GM12878 (cell line): ENCODE measurements around the gene MLN. TPM values are rescaled to one million over a fixed set of nuclear protein-coding genes. Genes with fewer than 3 reads are reported as not detected.

Experiments
- ATAC-seq: fragments of 200-7000 bp; cut with Tn5 transposase; 3 replicates; pipeline ENCODE4 v1.9.1; 2020; ENCODE audit warnings: mild to moderate bottlenecking, moderate library complexity
- BruUV-seq: library from RNA; stranded (reverse); fragments of 400-500 nt; replicated peaks from 2 replicates; lab custom pipeline; 2021; lab: Mats Ljungman, UMichigan
- CTCF ChIA-PET: fragments of 300-600 bp; sonication (Branson Sonifier 250); formaldehyde crosslinking; extraction: SDS; loops from one replicate; lab custom pipeline; 2021; ENCODE audit warnings: inconsistent platforms; lab: Yijun Ruan, JAX
- POLR2A ChIA-PET: fragments of 350-600 bp; formaldehyde crosslinking; extraction: SDS; loops from one replicate; lab custom pipeline; 2021; ENCODE audit warnings: inconsistent platforms; lab: Charles Lee
- RAD21 ChIA-PET: fragments of 300-600 bp; sonication (Branson Sonifier 250); formaldehyde crosslinking; loops from one replicate; lab custom pipeline; 2023; ENCODE audit warnings: antibody characterized with exemption; ENCODE audit not compliant: unreplicated experiment; lab: Charles Lee
- SMC1A ChIA-PET: fragments of 300-600 bp; sonication (Branson Sonifier 250); formaldehyde crosslinking; loops from one replicate; lab custom pipeline; 2023; ENCODE audit not compliant: unreplicated experiment, uncharacterized antibody; lab: Charles Lee
- DNase-seq: peaks from one replicate; pipeline ENCODE4 v3.0.0-alpha.2; 2011; ENCODE audit warnings: low read depth, low spot score
- FAIRE-seq: peaks from 3 replicates; lab custom pipeline; 2011; peaks lifted over from hg19 to GRCh38; lab: Jason Lieb, UNC
- H2AFZ ChIP-seq: 2 replicates; pipeline ENCODE4 v1.6.0; 2011; ENCODE audit warnings: low read depth, low read length, control low read depth; ENCODE audit not compliant: control insufficient read depth
- H3K27ac ChIP-seq: 2 replicates; pipeline ENCODE4 v1.5.1; 2011; ENCODE audit warnings: control low read depth; ENCODE audit not compliant: control insufficient read depth, insufficient read depth
- H3K27me3 ChIP-seq, 2 experiments: replicated peaks in 1 of 2; 2 replicates each; pipeline versions ENCODE4 v1.6.0 to v1.6.1; 2011; ENCODE audit warnings: low read length in 1 of 2; ENCODE audit not compliant: control insufficient read depth in 2 of 2, insufficient read depth in 2 of 2
- H3K36me3 ChIP-seq, 2 experiments: 2 replicates each; pipeline ENCODE4 v1.5.1; 2011; ENCODE audit warnings: low read length in 1 of 2; ENCODE audit not compliant: control insufficient read depth in 2 of 2, insufficient read depth in 2 of 2
- H3K4me1 ChIP-seq: 2 replicates; pipeline ENCODE4 v1.6.1; 2011; ENCODE audit warnings: mild to moderate bottlenecking, low read length, moderate library complexity, mixed read lengths; ENCODE audit not compliant: control insufficient read depth, insufficient read depth
- H3K4me2 ChIP-seq: 2 replicates; pipeline ENCODE4 v1.6.0; 2011; ENCODE audit warnings: control low read depth; ENCODE audit not compliant: control insufficient read depth, insufficient read depth
- H3K4me3 ChIP-seq: fragments of 200-600 bp; sonication (generic); 2 replicates; pipeline ENCODE4 v1.5.1; 2016
- H3K79me2 ChIP-seq: 2 replicates; pipeline ENCODE4 v1.6.0; 2011; ENCODE audit warnings: low read length; ENCODE audit not compliant: control insufficient read depth, insufficient read depth
- H3K9ac ChIP-seq: 2 replicates; pipeline ENCODE4 v1.8.0; 2011; ENCODE audit warnings: low read length, control low read depth, mixed read lengths; ENCODE audit not compliant: control insufficient read depth, insufficient read depth
- H3K9me3 ChIP-seq: replicated peaks from 3 replicates; pipeline ENCODE4 v1.5.1; 2011; ENCODE audit warnings: mild to moderate bottlenecking, low read length; ENCODE audit not compliant: control insufficient read depth, insufficient read depth
- H4K20me1 ChIP-seq: 2 replicates; pipeline ENCODE4 v1.6.0; 2011; ENCODE audit not compliant: control insufficient read depth, insufficient read depth
- DPF2 ChIP-seq: fragments of 450-650 bp; IDR thresholded peaks from 2 replicates; pipeline ENCODE4 v1.6.1; 2017; ENCODE audit warnings: mild to moderate bottlenecking
- FOXK2 ChIP-seq: fragments of 450-650 bp; IDR thresholded peaks from 2 replicates; pipeline ENCODE4 v1.6.1; 2017; ENCODE audit warnings: mild to moderate bottlenecking, moderate library complexity
- IRF4 ChIP-seq: IDR thresholded peaks from 2 replicates; pipeline ENCODE4 v1.6.1; 2011; ENCODE audit warnings: low read depth, low read length
- SIX5 ChIP-seq: IDR thresholded peaks from 2 replicates; pipeline ENCODE4 v1.6.1; 2011; ENCODE audit warnings: mild to moderate bottlenecking, low read depth, low read length, moderate library complexity; ENCODE audit not compliant: severe bottlenecking
- YBX1 ChIP-seq: fragments of 450-650 bp; IDR thresholded peaks from 2 replicates; pipeline ENCODE4 v1.6.1; 2016; ENCODE audit warnings: antibody characterized with exemption
- WGBS: methylation state at CpG from one replicate; pipeline ENCODE4 v1.1.6; 2016; ENCODE audit warnings: low lambda C conversion rate; ENCODE audit not compliant: insufficient replicate concordance, insufficient coverage; ENCODE audit errors: missing lambda C conversion rate; 5-methylcytosine and 5-hydroxymethylcytosine counted together
- in situ Hi-C: fragments of 300-500 bp; cut with MboI; formaldehyde crosslinking; loops from 9 replicates; pipeline ENCODE4 v1.14.3; 2018; ENCODE audit warnings: mixed read lengths
- intact Hi-C: fragments of 100-400 bp; cut with micrococcal nuclease; formaldehyde crosslinking; loops from one replicate; pipeline ENCODE4 v1.14.2; 2022; ENCODE audit not compliant: unreplicated experiment
- polyA plus RNA-seq, 11 experiments: library from polyadenylated mRNA; depleted of rRNA in 4 of 11; unstranded in 6 of 11; stranded (reverse) in 5 of 11; fragments of >200 nt; fragmentation: Nextera tagmentation in 4 of 11; fragmentation: Illumina TruSeq in 1 of 11; extraction: Ambion mirVana in 4 of 11; extraction: Trizol in 1 of 11; gene quantifications; 1 replicate in 1 of 11; 2 replicates in 10 of 11; pipeline versions ENCODE4 v1.2.1 to v1.2.3, GENCODE V29; 2011 to 2016; ENCODE audit warnings: inconsistent platforms in 2 of 11, missing spikeins in 2 of 11, low read depth in 1 of 11
- total RNA-seq, 4 experiments: library from RNA; depleted of rRNA in 3 of 4; stranded (reverse); fragments of >200 nt in 3 of 4; fragmentation: Illumina TruSeq in 1 of 4; extraction: Trizol in 1 of 4; gene quantifications; 2 replicates each; pipeline versions ENCODE4 v1.2.1 to v1.2.3, GENCODE V29; 2013 to 2021
- TF ChIP-seq, protein P1 (sequence below): fragments of 450-650 bp; IDR thresholded peaks from 2 replicates; pipeline ENCODE4 v1.6.1; 2017; ENCODE audit warnings: mild to moderate bottlenecking, low read depth, inconsistent platforms; ENCODE audit not compliant: poor library complexity, severe bottlenecking
- TF ChIP-seq, protein P2 (sequence below): IDR thresholded peaks from 2 replicates; pipeline ENCODE4 v1.6.1; 2011; ENCODE audit warnings: borderline replicate concordance, low read depth, mild to moderate bottlenecking, moderate library complexity, low read length; ENCODE audit not compliant: insufficient read depth, poor library complexity, severe bottlenecking
- TF ChIP-seq, protein P3 (sequence below): IDR thresholded peaks from 2 replicates; pipeline ENCODE4 v1.6.1; 2012; ENCODE audit warnings: mild to moderate bottlenecking, low read depth, low read length

Gene MLN
- total and polyA plus RNA-seq, 10 of the 15 experiments (the other 5 are each of a cell fraction or from before 2014, with no cell fraction given), result not detected

DNA sequence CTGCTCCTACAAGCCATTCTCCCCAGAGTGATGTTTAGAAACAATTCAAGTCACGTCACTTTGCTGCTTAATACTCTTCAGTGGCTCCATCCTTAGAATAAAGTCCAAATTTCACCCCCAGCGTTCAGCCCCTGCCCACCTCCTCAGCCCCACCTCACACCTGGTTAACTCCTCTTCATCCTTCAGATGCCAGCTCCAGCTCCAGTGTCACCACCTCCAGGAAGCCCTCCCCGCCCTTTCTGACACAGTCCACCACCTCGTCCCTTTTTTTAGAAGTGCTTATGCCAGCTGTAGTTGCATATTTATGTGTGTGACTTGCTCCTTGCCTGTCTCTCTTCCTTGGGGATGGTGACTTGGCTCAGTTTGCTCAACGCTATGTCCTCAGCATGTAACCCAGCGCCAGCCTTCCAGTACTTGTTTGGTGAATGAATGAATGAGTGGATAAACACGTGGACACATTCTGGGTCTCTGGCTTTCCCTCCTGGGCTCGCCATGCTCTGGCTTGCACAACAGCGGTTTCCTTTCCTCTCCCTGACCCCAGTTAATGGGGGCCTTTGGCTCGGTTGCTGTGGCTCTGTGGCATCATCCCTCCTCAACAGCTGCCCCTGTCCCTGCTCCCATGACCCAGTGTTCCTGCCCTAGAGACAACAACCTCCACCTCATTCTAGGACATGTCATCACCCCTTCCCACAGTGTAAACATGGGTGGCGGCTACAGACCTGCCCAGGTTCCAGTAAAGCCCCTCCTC lies 53.4 kb downstream of the MLN start:
- Histone ChIP-seq H3K27me3 (no peaks in the 10 kb centered on the region; a peak in 1 of 4 replicates), H3K4me2 (no peak overlapping the region), H3K27ac (no peak overlapping the region), H3K79me2 (no peaks in the 10 kb centered on the region), H3K36me3 (no peaks in the 10 kb centered on the region), H3K9me3 (no peaks in the 10 kb centered on the region), H3K9ac (no peak overlapping the region), H4K20me1 (no peaks in the 10 kb centered on the region), H3K4me3 (no peak overlapping the region), H3K4me1 (peaks cover 11% of the 10 kb centered on the region), H2AFZ (no peak overlapping the region)
- ChIA-PET POLR2A (no interaction called here), SMC1A (interaction anchor here (0.6 kb wide), 1 partner anchor 1354 kb away, joined by 3 read pairs; no protein-coding TSS in a partner anchor), RAD21 (no interaction called here), CTCF (interaction anchor here (0.8 to 1.3 kb wide), 3 partner anchors 19 to 50 kb away, joined by 3 read pairs; partner anchors contain the start of gene UQCC2)
- TF ChIP-seq SIX5 (no peak), IRF4 (no peak)
- WGBS, result 15% methylated on average over 11 of the region's 11 CpGs
- in situ Hi-C loops (no loop called here), intact Hi-C loops (no loop called here)
- DNase-seq (no peak), ATAC-seq (no peak), FAIRE-seq (no peak)
- BruUV-seq, result no TSS peak

DNA sequence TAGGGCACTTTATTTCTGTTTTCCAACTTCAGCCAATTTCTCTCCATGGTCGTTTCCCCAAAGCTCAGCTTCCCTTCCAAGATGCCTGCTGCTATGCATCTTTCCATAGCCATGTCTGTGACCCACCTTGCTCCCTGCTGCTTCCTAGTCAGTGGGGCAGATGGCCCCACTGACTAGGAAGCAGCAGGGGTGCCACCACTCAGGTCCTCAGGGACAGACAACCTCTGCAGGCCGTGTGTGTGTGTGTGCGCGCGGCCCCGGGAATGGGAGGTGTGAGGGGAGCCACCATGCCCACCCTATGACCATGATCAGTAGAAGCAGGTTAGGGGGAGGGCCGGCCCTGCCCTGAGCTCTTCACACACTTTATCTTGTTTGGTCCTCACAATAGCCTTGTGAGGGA lies 54.4 kb downstream of the MLN start:
- SMC1A ChIA-PET, result no interaction called here
- Histone ChIP-seq H3K27ac (no peak overlapping the region), H3K4me1 (peaks cover 5% of the 10 kb centered on the region; the same call in 1 of the 2 replicates), H3K4me3 (no peak overlapping the region), H3K9me3 (no peaks in the 10 kb centered on the region), H4K20me1 (no peaks in the 10 kb centered on the region), H2AFZ (no peak overlapping the region), H3K4me2 (no peak overlapping the region), H3K36me3 (no peaks in the 10 kb centered on the region), H3K79me2 (no peaks in the 10 kb centered on the region), H3K27me3 (no peaks in the 10 kb centered on the region; a peak in 1 of 4 replicates), H3K9ac (no peak overlapping the region)
- 33% methylated on average over 7 of the region's 7 CpGs for WGBS
- intact Hi-C loops (no loop called here), in situ Hi-C loops (no loop called here)
- FAIRE-seq, result no peak
- POLR2A ChIA-PET, result no interaction called here
- CTCF ChIA-PET, result interaction anchor here (1.1 to 1.3 kb wide), 2 partner anchors 20 to 38 kb away, joined by 3 read pairs; partner anchors contain the start of gene UQCC2
- no peak for ATAC-seq
- DNase-seq, result no peak
- RAD21 ChIA-PET, result no interaction called here
- BruUV-seq, result no TSS peak
- TF ChIP-seq FOXK2 (no peak), DPF2 (no peak), YBX1 (no peak)
- TF ChIP-seq, protein P1, sequence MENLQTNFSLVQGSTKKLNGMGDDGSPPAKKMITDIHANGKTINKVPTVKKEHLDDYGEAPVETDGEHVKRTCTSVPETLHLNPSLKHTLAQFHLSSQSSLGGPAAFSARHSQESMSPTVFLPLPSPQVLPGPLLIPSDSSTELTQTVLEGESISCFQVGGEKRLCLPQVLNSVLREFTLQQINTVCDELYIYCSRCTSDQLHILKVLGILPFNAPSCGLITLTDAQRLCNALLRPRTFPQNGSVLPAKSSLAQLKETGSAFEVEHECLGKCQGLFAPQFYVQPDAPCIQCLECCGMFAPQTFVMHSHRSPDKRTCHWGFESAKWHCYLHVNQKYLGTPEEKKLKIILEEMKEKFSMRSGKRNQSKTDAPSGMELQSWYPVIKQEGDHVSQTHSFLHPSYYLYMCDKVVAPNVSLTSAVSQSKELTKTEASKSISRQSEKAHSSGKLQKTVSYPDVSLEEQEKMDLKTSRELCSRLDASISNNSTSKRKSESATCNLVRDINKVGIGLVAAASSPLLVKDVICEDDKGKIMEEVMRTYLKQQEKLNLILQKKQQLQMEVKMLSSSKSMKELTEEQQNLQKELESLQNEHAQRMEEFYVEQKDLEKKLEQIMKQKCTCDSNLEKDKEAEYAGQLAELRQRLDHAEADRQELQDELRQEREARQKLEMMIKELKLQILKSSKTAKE, result no peak
- TF ChIP-seq, protein P2, sequence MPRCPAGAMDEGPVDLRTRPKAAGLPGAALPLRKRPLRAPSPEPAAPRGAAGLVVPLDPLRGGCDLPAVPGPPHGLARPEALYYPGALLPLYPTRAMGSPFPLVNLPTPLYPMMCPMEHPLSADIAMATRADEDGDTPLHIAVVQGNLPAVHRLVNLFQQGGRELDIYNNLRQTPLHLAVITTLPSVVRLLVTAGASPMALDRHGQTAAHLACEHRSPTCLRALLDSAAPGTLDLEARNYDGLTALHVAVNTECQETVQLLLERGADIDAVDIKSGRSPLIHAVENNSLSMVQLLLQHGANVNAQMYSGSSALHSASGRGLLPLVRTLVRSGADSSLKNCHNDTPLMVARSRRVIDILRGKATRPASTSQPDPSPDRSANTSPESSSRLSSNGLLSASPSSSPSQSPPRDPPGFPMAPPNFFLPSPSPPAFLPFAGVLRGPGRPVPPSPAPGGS, result no peak
- TF ChIP-seq, protein P3, sequence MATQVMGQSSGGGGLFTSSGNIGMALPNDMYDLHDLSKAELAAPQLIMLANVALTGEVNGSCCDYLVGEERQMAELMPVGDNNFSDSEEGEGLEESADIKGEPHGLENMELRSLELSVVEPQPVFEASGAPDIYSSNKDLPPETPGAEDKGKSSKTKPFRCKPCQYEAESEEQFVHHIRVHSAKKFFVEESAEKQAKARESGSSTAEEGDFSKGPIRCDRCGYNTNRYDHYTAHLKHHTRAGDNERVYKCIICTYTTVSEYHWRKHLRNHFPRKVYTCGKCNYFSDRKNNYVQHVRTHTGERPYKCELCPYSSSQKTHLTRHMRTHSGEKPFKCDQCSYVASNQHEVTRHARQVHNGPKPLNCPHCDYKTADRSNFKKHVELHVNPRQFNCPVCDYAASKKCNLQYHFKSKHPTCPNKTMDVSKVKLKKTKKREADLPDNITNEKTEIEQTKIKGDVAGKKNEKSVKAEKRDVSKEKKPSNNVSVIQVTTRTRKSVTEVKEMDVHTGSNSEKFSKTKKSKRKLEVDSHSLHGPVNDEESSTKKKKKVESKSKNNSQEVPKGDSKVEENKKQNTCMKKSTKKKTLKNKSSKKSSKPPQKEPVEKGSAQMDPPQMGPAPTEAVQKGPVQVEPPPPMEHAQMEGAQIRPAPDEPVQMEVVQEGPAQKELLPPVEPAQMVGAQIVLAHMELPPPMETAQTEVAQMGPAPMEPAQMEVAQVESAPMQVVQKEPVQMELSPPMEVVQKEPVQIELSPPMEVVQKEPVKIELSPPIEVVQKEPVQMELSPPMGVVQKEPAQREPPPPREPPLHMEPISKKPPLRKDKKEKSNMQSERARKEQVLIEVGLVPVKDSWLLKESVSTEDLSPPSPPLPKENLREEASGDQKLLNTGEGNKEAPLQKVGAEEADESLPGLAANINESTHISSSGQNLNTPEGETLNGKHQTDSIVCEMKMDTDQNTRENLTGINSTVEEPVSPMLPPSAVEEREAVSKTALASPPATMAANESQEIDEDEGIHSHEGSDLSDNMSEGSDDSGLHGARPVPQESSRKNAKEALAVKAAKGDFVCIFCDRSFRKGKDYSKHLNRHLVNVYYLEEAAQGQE, result no peak
